Ovary (tissue), 3 donors: Measurements from ENCODE around the gene C16orf95.

Experiments used
- CTCF ChIP-seq, 3 donors: fragments of 450-650 bp in 2 of 3; fragments of 200-600 bp in 1 of 3; IDR thresholded peaks; one replicate each; pipeline versions ENCODE4 v1.5.1 to v1.8.0; 2016 to 2022; ENCODE audit warnings: antibody characterized with exemption in 3 of 3, mild to moderate bottlenecking in 1 of 3
- POLR2A ChIP-seq: fragments of 450-650 bp; IDR thresholded peaks from one replicate; pipeline ENCODE4 v1.6.1; 2017; ENCODE audit warnings: antibody characterized with exemption, mild to moderate bottlenecking, moderate library complexity
- donor health status: DM: no; HTN: no; CAD: no.

DNA sequence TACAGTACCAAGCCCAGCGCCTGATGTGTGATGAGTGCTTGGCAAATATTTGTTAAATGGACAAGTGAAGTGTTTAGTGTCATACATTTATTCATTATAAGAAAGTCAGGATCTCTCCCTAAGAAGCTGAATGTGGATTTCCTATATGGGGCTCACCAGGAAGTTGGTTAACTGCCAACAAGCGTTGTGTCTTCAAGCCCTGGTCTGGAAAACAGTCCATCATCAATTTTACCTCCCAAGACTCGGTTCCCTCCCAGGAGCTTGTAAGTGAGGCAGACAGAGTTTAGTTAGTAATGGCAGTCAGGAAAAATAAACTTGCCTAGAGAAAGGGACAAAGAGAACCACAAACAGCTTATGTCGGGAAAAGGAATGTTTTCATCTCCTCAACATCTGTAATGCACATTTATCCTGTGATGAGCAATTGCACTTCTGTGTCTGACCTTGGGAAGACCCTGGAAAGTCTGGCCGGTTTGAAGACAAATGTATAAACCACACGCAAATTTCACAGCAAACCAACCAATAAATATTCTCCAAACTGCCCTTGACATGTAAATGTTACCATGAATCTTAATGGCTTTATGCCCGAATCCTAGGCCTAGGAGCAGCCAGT lies 28.3 kb downstream of the C16orf95 start:
- TF ChIP-seq CTCF (IDR thresholded peaks at IDR 0.05) (no peak), POLR2A (no peak)
